Measurements from ENCODE around the gene TSC22D3. TPM values are rescaled to one million over a fixed set of nuclear protein-coding genes. Genes with fewer than 3 reads are reported as not detected.

The TSC22D3 gene
- total RNA-seq, 2 donors from 2014 or later: 144 to 147 TPM

GRCh38 chrX:107769581-107770317 lies 5.8 kb downstream of the TSC22D3 start:
- H3K4me3 ChIP-seq: no peak overlapping the region
- no peak for DNase-seq
- TF ChIP-seq POLR2A (IDR thresholded peaks at IDR 0.05): no peak
- TF ChIP-seq CTCF (IDR thresholded peaks at IDR 0.05): no peak
- H3K9me3 ChIP-seq: no peaks in the 10 kb centered on the region
- no peaks in the 10 kb centered on the region for H3K36me3 ChIP-seq (replicated peaks in 1 of 2; ENCODE audit: insufficient read depth in 1 of 2, low read depth in 2 of 2)
- intact Hi-C loops (cut with DNase I): loop anchor here (10.0 kb wide), 1 partner anchor 95 kb away; no protein-coding TSS in a partner anchor
- H3K27me3 ChIP-seq: no peaks in the 10 kb centered on the region
- 92 to 96% methylated on average over 7 of the region's 7 CpGs for WGBS, 2 donors
- H3K4me1 ChIP-seq: peaks cover 36% of the 10 kb centered on the region
- H3K27ac ChIP-seq: no peak overlapping the region
- ATAC-seq: no peak

- no peaks in the 10 kb centered on the region for H3K36me3 ChIP-seq (replicated peaks in 1 of 2; ENCODE audit: insufficient read depth in 1 of 2, low read depth in 2 of 2)
- H3K9me3 ChIP-seq: no peaks in the 10 kb centered on the region
- ATAC-seq: no peak
- H3K27ac ChIP-seq: no peak overlapping the region
- 20 to 80% methylated on average over 1 of the region's 3 CpGs for WGBS, 2 donors
- H3K4me1 ChIP-seq: peaks cover 46% of the 10 kb centered on the region
- intact Hi-C loops (cut with DNase I): no loop called here
- H3K27me3 ChIP-seq: no peaks in the 10 kb centered on the region
- no peak for DNase-seq
- H3K4me3 ChIP-seq: no peak overlapping the region
- TF ChIP-seq CTCF (IDR thresholded peaks at IDR 0.05) (no peak), POLR2A (IDR thresholded peaks at IDR 0.05) (no peak)
Observed at GRCh38 chrX:107768051-107768450, 7.5 kb downstream of the TSC22D3 start.

- Histone ChIP-seq H3K4me1 (peaks cover 37% of the 10 kb centered on the region), H3K27me3 (no peaks in the 10 kb centered on the region), H3K36me3 (replicated peaks in 1 of 2; ENCODE audit: insufficient read depth in 1 of 2, low read depth in 2 of 2) (no peaks in the 10 kb centered on the region), H3K27ac (no peak overlapping the region), H3K4me3 (no peak overlapping the region), H3K9me3 (no peaks in the 10 kb centered on the region)
- WGBS, 2 donors: 80% methylated on average over 6 of the region's 8 CpGs; no CpG with 5 or more reads in 1 of the 2 donors
- no peak for TF ChIP-seq CTCF (IDR thresholded peaks at IDR 0.05)
- no peak for TF ChIP-seq POLR2A (IDR thresholded peaks at IDR 0.05)
- ATAC-seq (peak; percentile 60), DNase-seq (peak in 3 of 4 donors; percentile 25 to 50 (median 26))
- intact Hi-C loops (cut with DNase I): no loop called here
Observed at GRCh38 chrX:107766470-107767150, 9.0 kb downstream of the TSC22D3 start.

DNA sequence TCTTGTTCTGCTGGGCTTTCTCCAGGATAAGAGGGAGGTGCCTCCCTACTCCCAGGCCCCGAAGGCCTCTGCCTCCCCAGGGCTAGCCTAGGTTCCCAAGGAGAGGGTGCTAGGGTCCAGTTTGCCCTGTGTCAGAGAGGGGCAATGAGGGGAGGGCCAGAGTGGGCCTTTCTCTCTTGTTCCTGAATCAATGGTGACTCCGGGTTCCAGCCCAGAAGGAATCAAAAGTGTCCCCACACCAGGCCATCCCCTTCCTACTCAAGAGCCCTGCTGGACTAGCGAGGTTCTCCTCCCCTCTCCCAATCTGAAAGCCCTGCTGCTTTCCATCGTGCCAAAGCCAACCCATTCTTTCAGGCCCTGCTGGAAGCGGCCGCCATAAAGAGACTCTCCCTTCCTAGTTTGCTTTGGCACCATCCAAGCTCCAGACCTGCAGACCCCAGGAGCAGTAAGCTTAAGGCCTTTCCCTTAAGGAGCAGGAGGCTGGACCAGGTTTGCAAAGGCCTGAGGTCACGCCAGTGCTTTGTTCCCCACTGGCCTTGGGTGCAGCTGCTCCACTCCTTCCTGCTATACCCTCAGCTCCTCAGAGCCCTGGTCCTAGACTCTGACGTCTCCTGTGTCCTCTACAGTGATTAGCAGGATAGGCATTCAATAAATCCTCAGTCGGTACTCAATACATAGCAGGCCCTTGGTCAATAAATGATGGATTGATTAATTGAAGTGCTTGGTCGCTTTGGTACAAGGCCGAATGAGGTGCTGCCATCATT lies 10.6 kb downstream of the TSC22D3 start:
- no peaks in the 10 kb centered on the region for H3K36me3 ChIP-seq (replicated peaks in 1 of 2; ENCODE audit: insufficient read depth in 1 of 2, low read depth in 2 of 2)
- no peaks in the 10 kb centered on the region for H3K9me3 ChIP-seq
- no peak overlapping the region for H3K4me3 ChIP-seq
- H3K27ac ChIP-seq: no peak overlapping the region
- 72 to 73% methylated on average over 7 to 9 of the region's 11 CpGs for WGBS, 2 donors
- peak; percentile 42 for ATAC-seq
- H3K27me3 ChIP-seq: no peaks in the 10 kb centered on the region
- TF ChIP-seq CTCF (IDR thresholded peaks at IDR 0.05) (no peak), POLR2A (IDR thresholded peaks at IDR 0.05) (no peak)
- intact Hi-C loops (cut with DNase I): no loop called here
- H3K4me1 ChIP-seq: peaks cover 37% of the 10 kb centered on the region
- DNase-seq: peak in 1 of 4 donors; percentile 33
